Measurements from ENCODE around the gene PPIL1. TPM values are rescaled to one million over a fixed set of nuclear protein-coding genes. Genes with fewer than 3 reads are reported as not detected.

Gene PPIL1
- total and polyA plus RNA-seq, 10 of the 15 experiments (the other 5 are each of a cell fraction or from before 2014, with no cell fraction given) = 39.5 to 95.8 (median 70.5) TPM

GRCh38 chr6:36873612-36874442, 776 bp downstream of the PPIL1 start:
- ChIA-PET RAD21 (ENCODE audit: unreplicated experiment) (interaction anchor here (0.8 to 3.7 kb wide), 10 partner anchors 8 to 194 kb away, joined by 3 to 26 read pairs (median 4); partner anchors contain the start of gene C6orf89), CTCF (interaction anchor here (1.0 to 8.2 kb wide), 11 partner anchors 10 to 192 kb away, joined by 3 to 93 read pairs (median 10); partner anchors contain the start of genes C6orf89 and FGD2), SMC1A (ENCODE audit: uncharacterized antibody, unreplicated experiment) (interaction anchor here (0.9 to 4.5 kb wide), 11 partner anchors 8 to 149 kb away, joined by 3 to 52 read pairs (median 5); partner anchors contain the start of genes C6orf89 and FGD2), POLR2A (interaction anchor here (2.3 to 2.6 kb wide), 2 partner anchors 11 to 16 kb away, joined by 10 to 19 read pairs; partner anchors contain the start of gene C6orf89)
- intact Hi-C loops (cut with micrococcal nuclease; ENCODE audit: unreplicated experiment) = no loop called here
- peak; percentile 63 for ATAC-seq
- H3K4me3 ChIP-seq = peak overlapping the region; percentile 79
- in situ Hi-C loops (cut with MboI) = no loop called here
- peak overlapping the region; percentile 80 for H3K9ac ChIP-seq (ENCODE audit: control insufficient read depth, insufficient read depth, low read length)
- no peaks in the 10 kb centered on the region for H4K20me1 ChIP-seq (ENCODE audit: control insufficient read depth, insufficient read depth)
- TSS peak; percentile 70 for BruUV-seq (replicated peaks)
- WGBS (ENCODE audit: insufficient coverage, insufficient replicate concordance, low lambda C conversion rate, missing lambda C conversion rate) = under 1% methylated on average over 11 of the region's 11 CpGs
- H3K4me1 ChIP-seq (ENCODE audit: control insufficient read depth, insufficient read depth, low read length) = peaks cover 6% of the 10 kb centered on the region; the same call in 1 of the 2 replicates
- peak; percentile 78 for FAIRE-seq
- H3K27me3 ChIP-seq (replicated peaks in 1 of 2; ENCODE audit: control insufficient read depth in 2 of 2, insufficient read depth in 2 of 2, low read length in 1 of 2) = no peaks in the 10 kb centered on the region
- peak overlapping the region; percentile 78 for H3K27ac ChIP-seq (ENCODE audit: control insufficient read depth, insufficient read depth)
- H3K9me3 ChIP-seq (replicated peaks; ENCODE audit: control insufficient read depth, insufficient read depth, low read length) = no peaks in the 10 kb centered on the region
- H3K36me3 ChIP-seq (ENCODE audit: control insufficient read depth in 2 of 2, insufficient read depth in 2 of 2, low read length in 1 of 2) = no peaks in the 10 kb centered on the region
- peak overlapping the region; percentile 75 for H2AFZ ChIP-seq (ENCODE audit: control insufficient read depth, low read depth, low read length)
- peak overlapping the region; percentile 86 for H3K4me2 ChIP-seq (ENCODE audit: control insufficient read depth, insufficient read depth)
- no peak for DNase-seq (ENCODE audit: low read depth, low spot score)
- peaks cover 30% of the 10 kb centered on the region for H3K79me2 ChIP-seq (ENCODE audit: control insufficient read depth, insufficient read depth, low read length)
- TF ChIP-seq NR2F1 (conservative IDR thresholded peaks at IDR 0.05) (no peak), GATAD2B (conservative IDR thresholded peaks at IDR 0.05; ENCODE audit: low read depth) (no peak), FOS (IDR thresholded peaks at IDR 0.05; ENCODE audit: borderline replicate concordance, extremely low read depth, insufficient read length) (no peak), CTCF (IDR thresholded peaks at IDR 0.05 in 2 of 3, conservative IDR thresholded peaks at IDR 0.05 in 1 of 3; ENCODE audit: control insufficient read depth in 2 of 3, extremely low read depth in 1 of 3, insufficient read depth in 1 of 3, low read depth in 3 of 3, low read length in 3 of 3) (peak; percentile 24 to 43 (median 25); a peak in 4 of 6 replicates), TCF3 (IDR thresholded peaks at IDR 0.05; ENCODE audit: borderline replicate concordance, insufficient read depth, low read depth, low read length) (no peak), ATF7 (IDR thresholded peaks at IDR 0.05; ENCODE audit: low read depth) (no peak), CREB1 (IDR thresholded peaks at IDR 0.05; ENCODE audit: low read depth) (no peak), SMC3 (IDR thresholded peaks at IDR 0.05; ENCODE audit: borderline replicate concordance, low read length) (0 out of 2 replicates have a peak, but pooled peaks have one; percentile 3), RAD51 (IDR thresholded peaks at IDR 0.05) (no peak), SRF (IDR thresholded peaks at IDR 0.05; ENCODE audit: low read depth in 2 of 2, low read length in 2 of 2) (no peak), ZBTB33 (IDR thresholded peaks at IDR 0.05) (no peak), POLR2AphosphoS2 (IDR thresholded peaks at IDR 0.05; ENCODE audit: low read depth, low read length) (no peak), REST (IDR thresholded peaks at IDR 0.05; ENCODE audit: low read depth, low read length) (no peak), RAD21 (IDR thresholded peaks at IDR 0.05; ENCODE audit: insufficient read depth, low read depth, low read length) (peak; percentile 34), YY1 (IDR thresholded peaks at IDR 0.05; ENCODE audit: low read depth, low read length) (0 out of 2 replicates have a peak, but pooled peaks have one; percentile 7)

All from GM12878 (cell line).